Measurements from ENCODE around the gene OR13C5. TPM values are rescaled to one million over a fixed set of nuclear protein-coding genes. Genes with fewer than 3 reads are reported as not detected.

OR13C5 gene
- total and polyA plus RNA-seq, 8 donors: 0.17 TPM; not detected in 7

- Histone ChIP-seq H3K27ac (no peak overlapping the region), H3K36me3 (no peaks in the 10 kb centered on the region), H3K4me1 (no peaks in the 10 kb centered on the region), H3K9me3 (peaks cover 0 to 11% of the 10 kb centered on the region in 2 donors), H3K27me3 (no peaks in the 10 kb centered on the region), H3K4me3 (no peak overlapping the region)
- no peak for DNase-seq
- intact Hi-C loops (cut with DNase I): no loop called here
- no peak for ATAC-seq
- no peak for TF ChIP-seq CTCF (IDR thresholded peaks at IDR 0.05)
These were observed 46.0 kb downstream of the OR13C5 start for GRCh38 chr9:104553261-104553660.

Other genes starting within 250 kb of the OR13C5 start
- not detected for gene OR13F1, start 95.2 kb downstream of the OR13C5 start, total RNA-seq
- gene OR13F1, start 95.2 kb downstream of the OR13C5 start, polyA plus RNA-seq (ENCODE audit: insufficient read length in 6 of 6): not detected
- not detected for gene OR13C4, start 72.2 kb downstream of the OR13C5 start, total RNA-seq
- gene OR13C4, start 72.2 kb downstream of the OR13C5 start, polyA plus RNA-seq (ENCODE audit: insufficient read length in 6 of 6): not detected
- not detected for gene OR13C3, start 62.6 kb downstream of the OR13C5 start, total RNA-seq
- not detected for gene OR13C3, start 62.6 kb downstream of the OR13C5 start, polyA plus RNA-seq (ENCODE audit: insufficient read length in 6 of 6)
- gene OR13C8, start 30.2 kb downstream of the OR13C5 start, total RNA-seq: not detected
- not detected for gene OR13C8, start 30.2 kb downstream of the OR13C5 start, polyA plus RNA-seq (ENCODE audit: insufficient read length in 6 of 6)
- gene OR13C2, start 6.2 kb upstream of the OR13C5 start, total RNA-seq: not detected
- gene OR13C2, start 6.2 kb upstream of the OR13C5 start, polyA plus RNA-seq (ENCODE audit: insufficient read length in 6 of 6): not detected
- gene OR13C9, start 18.8 kb upstream of the OR13C5 start, total RNA-seq: not detected
- under 1 TPM in 1 of 6 donors, not detected in 5; 0.23 TPM for gene OR13C9, start 18.8 kb upstream of the OR13C5 start, polyA plus RNA-seq (ENCODE audit: insufficient read length in 6 of 6)
- gene OR13D1, start 95.1 kb upstream of the OR13C5 start, total RNA-seq: not detected
- gene OR13D1, start 95.1 kb upstream of the OR13C5 start, polyA plus RNA-seq (ENCODE audit: insufficient read length in 6 of 6): under 1 TPM in 1 of 6 donors, not detected in 5; 0.18 TPM
- gene NIPSNAP3A, start 148.3 kb upstream of the OR13C5 start, total RNA-seq: 10 to 100 TPM; 24.9 to 29.5 TPM
- 10 to 100 TPM; 42.0 to 49.9 (median 46.4) TPM for gene NIPSNAP3A, start 148.3 kb upstream of the OR13C5 start, polyA plus RNA-seq (ENCODE audit: insufficient read length in 6 of 6)
- 1 to 10 TPM in 1 of 2 donors, under 1 TPM in 1; 0.94 to 1.4 TPM for gene NIPSNAP3B, start 164.7 kb upstream of the OR13C5 start, total RNA-seq
- gene NIPSNAP3B, start 164.7 kb upstream of the OR13C5 start, polyA plus RNA-seq (ENCODE audit: insufficient read length in 6 of 6): 10 to 100 TPM in 5 of 6 donors, 1 to 10 TPM in 1; 9.5 to 16.0 (median 12.5) TPM

Data from left lung (tissue), 10 donors.